H9 (cell line): Measurements from ENCODE around the gene STK11IP. TPM values are rescaled to one million over a fixed set of nuclear protein-coding genes. Genes with fewer than 3 reads are reported as not detected.
A peak's percentile ranks its signal among the peaks of the same experiment; 100 is the strongest.

Experiments used
- DNase-seq: peaks from one replicate; pipeline ENCODE4 v3.0.0-alpha.2; 2017
- H2AFZ ChIP-seq: one replicate; pipeline ENCODE4 v1.6.1; 2013; ENCODE audit warnings: mild to moderate bottlenecking, low read length, control low read depth, moderate library complexity
- H2AK5ac ChIP-seq: 2 replicates; pipeline ENCODE4 v1.6.1; 2013; ENCODE audit warnings: low read length, control low read depth, mixed read lengths; ENCODE audit not compliant: insufficient read length
- H2BK120ac ChIP-seq: one replicate; pipeline ENCODE4 v1.6.1; 2013; ENCODE audit warnings: low read depth, mild to moderate bottlenecking, low read length, control low read depth, inconsistent platforms; ENCODE audit not compliant: poor library complexity, severe bottlenecking
- H2BK12ac ChIP-seq: 2 replicates; pipeline ENCODE4 v1.6.1; 2013; ENCODE audit warnings: low read length, control low read depth, mixed read lengths, low read depth; ENCODE audit not compliant: insufficient read length
- H2BK15ac ChIP-seq: 2 replicates; pipeline ENCODE4 v1.6.1; 2013; ENCODE audit warnings: low read depth, low read length, control low read depth
- H2BK20ac ChIP-seq: one replicate; pipeline ENCODE4 v1.6.1; 2013; ENCODE audit warnings: low read depth, mild to moderate bottlenecking, low read length, control low read depth, inconsistent platforms; ENCODE audit not compliant: poor library complexity, severe bottlenecking
- H2BK5ac ChIP-seq: 2 replicates; pipeline ENCODE4 v1.6.1; 2013; ENCODE audit warnings: low read length, control low read depth, mixed read lengths; ENCODE audit not compliant: insufficient read length
- H3K14ac ChIP-seq: 2 replicates; pipeline ENCODE4 v1.6.1; 2013; ENCODE audit warnings: low read length, control low read depth; ENCODE audit not compliant: insufficient read depth
- H3K18ac ChIP-seq: 2 replicates; pipeline ENCODE4 v1.6.1; 2013; ENCODE audit warnings: low read depth, mild to moderate bottlenecking, mixed read lengths, low read length, control low read depth; ENCODE audit not compliant: insufficient read length
- H3K23ac ChIP-seq: 2 replicates; pipeline ENCODE4 v1.6.1; 2013; ENCODE audit warnings: low read length, control low read depth, mixed read lengths, low read depth; ENCODE audit not compliant: insufficient read length
- H3K23me2 ChIP-seq: 2 replicates; pipeline ENCODE4 v1.6.1; 2013; ENCODE audit warnings: low read depth, mild to moderate bottlenecking, mixed read lengths, low read length, control low read depth; ENCODE audit not compliant: insufficient read length, poor library complexity, severe bottlenecking
- H3K27ac ChIP-seq: 2 replicates; pipeline ENCODE4 v1.5.1; 2013; ENCODE audit warnings: low read length, control low read depth, mixed read lengths, low read depth; ENCODE audit not compliant: insufficient read length
- H3K27me3 ChIP-seq: 2 replicates; pipeline ENCODE4 v1.6.1; 2013; ENCODE audit warnings: low read length, control low read depth, inconsistent platforms; ENCODE audit not compliant: insufficient read depth
- H3K4ac ChIP-seq: 2 replicates; pipeline ENCODE4 v1.6.1; 2013; ENCODE audit warnings: low read depth, mild to moderate bottlenecking, control low read depth, inconsistent platforms, low read length, moderate library complexity
- H3K4me1 ChIP-seq: 2 replicates; pipeline ENCODE4 v1.6.1; 2013; ENCODE audit warnings: low read length, control low read depth, inconsistent platforms; ENCODE audit not compliant: insufficient read depth
- H3K4me2 ChIP-seq: 2 replicates; pipeline ENCODE4 v1.6.1; 2013; ENCODE audit warnings: low read length, control low read depth, mixed read lengths; ENCODE audit not compliant: insufficient read length, insufficient read depth
- H3K56ac ChIP-seq: 2 replicates; pipeline ENCODE4 v1.6.1; 2013; ENCODE audit warnings: low read depth, mild to moderate bottlenecking, mixed read lengths, low read length, control low read depth; ENCODE audit not compliant: insufficient read length
- H3K79me1 ChIP-seq: 2 replicates; pipeline ENCODE4 v1.6.1; 2013; ENCODE audit warnings: low read depth, mild to moderate bottlenecking, moderate library complexity, low read length, control low read depth, inconsistent platforms; ENCODE audit not compliant: insufficient read depth, poor library complexity, severe bottlenecking
- H3K79me2 ChIP-seq: 2 replicates; pipeline ENCODE4 v1.6.1; 2013; ENCODE audit warnings: low read length, control low read depth, inconsistent platforms; ENCODE audit not compliant: insufficient read depth
- H3K9ac ChIP-seq: 2 replicates; pipeline ENCODE4 v1.6.1; 2013; ENCODE audit warnings: low read length, control low read depth, mixed read lengths; ENCODE audit not compliant: insufficient read length; ENCODE audit errors: extremely low read depth
- H3K9me3 ChIP-seq: one replicate; pipeline ENCODE4 v1.6.1; 2013; ENCODE audit warnings: low read depth, low read length, inconsistent platforms; ENCODE audit not compliant: control insufficient read depth
- H3T11ph ChIP-seq: one replicate; pipeline ENCODE4 v1.6.1; 2013; ENCODE audit warnings: mild to moderate bottlenecking, low read length, control low read depth, inconsistent platforms
- H4K20me1 ChIP-seq: one replicate; pipeline ENCODE4 v1.6.1; 2013; ENCODE audit not compliant: control insufficient read depth, insufficient read length, insufficient read depth
- H4K5ac ChIP-seq: 2 replicates; pipeline ENCODE4 v1.6.1; 2013; ENCODE audit warnings: low read depth, mild to moderate bottlenecking, mixed read lengths, low read length, control low read depth; ENCODE audit not compliant: insufficient read length
- H4K8ac ChIP-seq: replicated peaks from 2 replicates; pipeline ENCODE4 v1.6.1; 2013; ENCODE audit warnings: low read length, control low read depth, mixed read lengths, low read depth; ENCODE audit not compliant: insufficient read length
- H4K91ac ChIP-seq: 2 replicates; pipeline ENCODE4 v1.6.1; 2013; ENCODE audit warnings: low read depth, mild to moderate bottlenecking, moderate library complexity, mixed read lengths, low read length, control low read depth; ENCODE audit not compliant: insufficient read length
- H3K27ac Mint-ChIP-seq, 3 experiments: 2 replicates in 2 of 3; 3 replicates in 1 of 3; pipeline ENCODE4 v1.8.0; 2020 to 2021; ENCODE audit warnings: mixed read lengths in 3 of 3, mild to moderate bottlenecking in 1 of 3, moderate library complexity in 1 of 3
- H3K27me3 Mint-ChIP-seq: 2 replicates; pipeline ENCODE4 v1.8.0; 2021; ENCODE audit warnings: low read depth, mild to moderate bottlenecking, moderate library complexity, mixed read lengths
- H3K36me3 Mint-ChIP-seq, 3 experiments: 2 replicates in 2 of 3; 3 replicates in 1 of 3; pipeline ENCODE4 v1.8.0; 2020 to 2021; ENCODE audit warnings: low read depth in 3 of 3, mixed read lengths in 3 of 3; ENCODE audit not compliant: insufficient read depth in 1 of 3
- H3K4me1 Mint-ChIP-seq, 2 experiments: 2 replicates each; pipeline ENCODE4 v1.8.0; 2020; ENCODE audit warnings: mixed read lengths in 2 of 2
- H3K4me3 Mint-ChIP-seq, 2 experiments: 2 replicates in 1 of 2; 3 replicates in 1 of 2; pipeline ENCODE4 v1.8.0; 2020 to 2021; ENCODE audit warnings: mild to moderate bottlenecking in 2 of 2, mixed read lengths in 2 of 2, moderate library complexity in 1 of 2
- H3K9me3 Mint-ChIP-seq, 2 experiments: 2 replicates in 1 of 2; 3 replicates in 1 of 2; pipeline ENCODE4 v1.8.0; 2020; ENCODE audit warnings: mild to moderate bottlenecking in 2 of 2, mixed read lengths in 2 of 2, moderate library complexity in 1 of 2
- WGBS: extraction: QIAGEN DNeasy Blood & Tissue Kit; methylation state at CpG from one replicate; pipeline ENCODE4 v1.1.7; 2013; ENCODE audit warnings: missing lambda C conversion rate, low lambda C conversion rate, mixed read lengths; ENCODE audit not compliant: insufficient read length; ENCODE audit errors: extremely low coverage; 5-methylcytosine and 5-hydroxymethylcytosine counted together
- total RNA-seq: library from RNA; stranded (reverse); gene quantifications from 2 replicates; pipeline ENCODE4 v1.2.1, GENCODE V29; 2021
- TF ChIP-seq, protein P1 (sequence below): fragments of 200-600 bp; sonication (generic); conservative IDR thresholded peaks from 3 replicates; pipeline ENCODE4 v1.8.0; 2021; ENCODE audit warnings: antibody characterized with exemption, mild to moderate bottlenecking

The STK11IP gene
- total RNA-seq, 1 experiment from 2014 or later = 31.1 TPM

DNA sequence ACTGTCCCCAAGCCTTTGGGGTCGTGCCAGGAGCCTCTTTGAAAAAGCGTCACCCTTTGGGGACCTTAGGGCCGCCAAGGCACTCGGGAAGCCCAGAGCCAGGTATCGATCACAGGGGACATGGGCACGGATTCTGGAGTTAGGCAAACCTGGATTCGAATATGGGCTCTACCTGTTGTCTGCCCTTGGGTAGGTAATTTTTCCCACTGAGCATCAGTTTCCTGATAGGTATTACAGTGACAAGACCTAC is 44.6 kb upstream of the STK11IP start:
- no peak overlapping the region for H2BK120ac ChIP-seq
- no peak overlapping the region for H4K91ac ChIP-seq
- no peak overlapping the region for H2BK5ac ChIP-seq
- no peaks in the 10 kb centered on the region for H3K79me2 ChIP-seq
- no peak overlapping the region for H4K8ac ChIP-seq
- Mint-ChIP-seq H3K4me1 (peaks cover 10 to 18% of the 10 kb centered on the region in 2 experiments), H3K9me3 (no peaks in the 10 kb centered on the region), H3K4me3 (peak overlapping the region; percentile 74 to 81; a peak in 4 of 5 replicates), H3K27me3 (peaks cover 40% of the 10 kb centered on the region), H3K27ac (no peak overlapping the region), H3K36me3 (peaks cover 5 to 41% (median 30%) of the 10 kb centered on the region in 3 experiments)
- H2BK15ac ChIP-seq = no peak overlapping the region
- no peak overlapping the region for H2AK5ac ChIP-seq
- H3K4me2 ChIP-seq = peak overlapping the region; percentile 83
- H3K4ac ChIP-seq = no peak overlapping the region
- no peak overlapping the region; the same call in 1 of the 2 replicates for H3K14ac ChIP-seq
- H3T11ph ChIP-seq = no peak overlapping the region
- H2AFZ ChIP-seq = no peak overlapping the region
- no peak overlapping the region for H3K23ac ChIP-seq
- TF ChIP-seq, protein P1, sequence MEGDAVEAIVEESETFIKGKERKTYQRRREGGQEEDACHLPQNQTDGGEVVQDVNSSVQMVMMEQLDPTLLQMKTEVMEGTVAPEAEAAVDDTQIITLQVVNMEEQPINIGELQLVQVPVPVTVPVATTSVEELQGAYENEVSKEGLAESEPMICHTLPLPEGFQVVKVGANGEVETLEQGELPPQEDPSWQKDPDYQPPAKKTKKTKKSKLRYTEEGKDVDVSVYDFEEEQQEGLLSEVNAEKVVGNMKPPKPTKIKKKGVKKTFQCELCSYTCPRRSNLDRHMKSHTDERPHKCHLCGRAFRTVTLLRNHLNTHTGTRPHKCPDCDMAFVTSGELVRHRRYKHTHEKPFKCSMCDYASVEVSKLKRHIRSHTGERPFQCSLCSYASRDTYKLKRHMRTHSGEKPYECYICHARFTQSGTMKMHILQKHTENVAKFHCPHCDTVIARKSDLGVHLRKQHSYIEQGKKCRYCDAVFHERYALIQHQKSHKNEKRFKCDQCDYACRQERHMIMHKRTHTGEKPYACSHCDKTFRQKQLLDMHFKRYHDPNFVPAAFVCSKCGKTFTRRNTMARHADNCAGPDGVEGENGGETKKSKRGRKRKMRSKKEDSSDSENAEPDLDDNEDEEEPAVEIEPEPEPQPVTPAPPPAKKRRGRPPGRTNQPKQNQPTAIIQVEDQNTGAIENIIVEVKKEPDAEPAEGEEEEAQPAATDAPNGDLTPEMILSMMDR = no peak
- no peak overlapping the region for H3K9ac ChIP-seq
- no peaks in the 10 kb centered on the region for H3K9me3 ChIP-seq
- H4K5ac ChIP-seq = no peak overlapping the region
- peaks cover 4% of the 10 kb centered on the region; the same call in 1 of the 2 replicates for H3K27me3 ChIP-seq
- no CpG with 5 or more reads among the region's 7 CpGs for WGBS
- H3K23me2 ChIP-seq = peaks cover 11% of the 10 kb centered on the region
- no peak overlapping the region for H2BK12ac ChIP-seq
- no peak overlapping the region for H3K56ac ChIP-seq
- H4K20me1 ChIP-seq = no peaks in the 10 kb centered on the region
- H3K27ac ChIP-seq = no peak overlapping the region
- H3K79me1 ChIP-seq = no peaks in the 10 kb centered on the region
- H3K18ac ChIP-seq = no peak overlapping the region
- DNase-seq = no peak
- H3K4me1 ChIP-seq = peaks cover 3% of the 10 kb centered on the region; the same call in 1 of the 2 replicates
- no peak overlapping the region for H2BK20ac ChIP-seq
